DOHH2 (cell line): ENCODE results near the gene GRM2.

Experiments used
- H3F3A ChIP-seq: fragments of 200-600 bp; sonication (generic), shearing (Covaris generic); 2 replicates; pipeline ENCODE4 v1.6.0; 2016; ENCODE audit warnings: antibody characterized with exemption, mild to moderate bottlenecking; ENCODE audit not compliant: control insufficient read depth, insufficient read depth
- H3K27ac ChIP-seq: fragments of 200-600 bp; sonication (generic); 2 replicates; pipeline ENCODE4 v1.5.1; 2014; ENCODE audit warnings: low read depth, mild to moderate bottlenecking, low read length, moderate library complexity
- H3K27me3 ChIP-seq: fragments of 200-600 bp; sonication (generic); 2 replicates; pipeline ENCODE4 v1.6.1; 2014; ENCODE audit warnings: mild to moderate bottlenecking, low read length, mixed read lengths; ENCODE audit not compliant: control insufficient read depth
- H3K36me3 ChIP-seq: fragments of 200-600 bp; sonication (generic); 2 replicates; pipeline ENCODE4 v1.6.1; 2014; ENCODE audit warnings: mild to moderate bottlenecking, low read length, moderate library complexity, mixed read lengths; ENCODE audit not compliant: control insufficient read depth
- H3K4me1 ChIP-seq: fragments of 200-600 bp; sonication (generic); 2 replicates; pipeline ENCODE4 v1.6.1; 2014; ENCODE audit warnings: mild to moderate bottlenecking, low read length, mixed read lengths; ENCODE audit not compliant: control insufficient read depth
- H3K4me2 ChIP-seq: fragments of 200-600 bp; sonication (generic); 2 replicates; pipeline ENCODE4 v1.6.0; 2014; ENCODE audit warnings: mild to moderate bottlenecking, low read length, moderate library complexity
- H3K4me3 ChIP-seq: fragments of 200-600 bp; sonication (generic); 2 replicates; pipeline ENCODE4 v1.5.1; 2014; ENCODE audit warnings: mild to moderate bottlenecking, low read length, mixed read lengths
- H3K79me2 ChIP-seq: fragments of 200-600 bp; sonication (generic); 2 replicates; pipeline ENCODE4 v1.6.1; 2014; ENCODE audit warnings: mild to moderate bottlenecking, low read length, mixed read lengths; ENCODE audit not compliant: control insufficient read depth
- H3K9me2 ChIP-seq: fragments of 200-600 bp; sonication (generic); replicated peaks from 2 replicates; pipeline ENCODE4 v1.6.1; 2014; ENCODE audit warnings: mild to moderate bottlenecking, low read length, mixed read lengths; ENCODE audit not compliant: control insufficient read depth
- H3K9me3 ChIP-seq: fragments of 200-600 bp; sonication (generic); 2 replicates; pipeline ENCODE4 v1.6.1; 2014; ENCODE audit warnings: antibody characterized with exemption, low read length, mixed read lengths; ENCODE audit not compliant: control insufficient read depth, insufficient read depth
- H4K20me1 ChIP-seq: fragments of 200-600 bp; sonication (generic); 2 replicates; pipeline ENCODE4 v1.6.0; 2014; ENCODE audit warnings: low read depth, mild to moderate bottlenecking, antibody characterized with exemption, low read length, moderate library complexity; ENCODE audit not compliant: control insufficient read depth, insufficient read depth
- CTCF ChIP-seq: fragments of 200-600 bp; sonication (generic); IDR thresholded peaks from one replicate; pipeline ENCODE4 v1.5.1; 2014; ENCODE audit warnings: antibody characterized with exemption, mild to moderate bottlenecking, low read depth, low read length; ENCODE audit not compliant: poor library complexity, severe bottlenecking
- EZH2phosphoT487 ChIP-seq: fragments of 200-600 bp; sonication (generic); IDR thresholded peaks from 2 replicates; pipeline ENCODE4 v1.6.1; 2017; ENCODE audit warnings: borderline replicate concordance, mild to moderate bottlenecking, antibody characterized with exemption, low read length, moderate library complexity, mixed read lengths

GRM2 gene

GRCh38 chr3:51678641-51679040 lies 28.2 kb upstream of the GRM2 start:
- Histone ChIP-seq H3K9me3 (no peaks in the 10 kb centered on the region), H3K4me3 (no peak overlapping the region), H3K4me2 (no peak overlapping the region), H3K79me2 (peaks cover 71% of the 10 kb centered on the region), H3F3A (peaks cover 2% of the 10 kb centered on the region; the same call in 1 of the 2 replicates), H4K20me1 (peaks cover 23% of the 10 kb centered on the region), H3K4me1 (peaks cover 44% of the 10 kb centered on the region), H3K36me3 (peaks cover 96% of the 10 kb centered on the region), H3K27me3 (no peaks in the 10 kb centered on the region), H3K27ac (no peak overlapping the region), H3K9me2 (no peaks in the 10 kb centered on the region)
- TF ChIP-seq CTCF (no peak), EZH2phosphoT487 (no peak)

- Histone ChIP-seq H3K9me3 (no peaks in the 10 kb centered on the region), H3K79me2 (peaks cover 64% of the 10 kb centered on the region), H3F3A (peaks cover 2% of the 10 kb centered on the region; the same call in 1 of the 2 replicates), H4K20me1 (peaks cover 23% of the 10 kb centered on the region), H3K36me3 (peaks cover 96% of the 10 kb centered on the region), H3K27me3 (no peaks in the 10 kb centered on the region), H3K27ac (no peak overlapping the region), H3K4me1 (peaks cover 43% of the 10 kb centered on the region), H3K4me3 (no peak overlapping the region), H3K9me2 (no peaks in the 10 kb centered on the region), H3K4me2 (0 out of 2 replicates have a peak overlapping the region, but pooled peaks have one; percentile 9)
- TF ChIP-seq EZH2phosphoT487 (no peak), CTCF (no peak)
Observed at GRCh38 chr3:51679318-51679717, 27.6 kb upstream of the GRM2 start.

GRCh38 chr3:51679777-51680176 lies 27.1 kb upstream of the GRM2 start:
- Histone ChIP-seq H3K4me1 (peaks cover 43% of the 10 kb centered on the region), H3K4me2 (peak overlapping the region; percentile 9; the same call in 1 of the 2 replicates), H3K27ac (no peak overlapping the region), H4K20me1 (peaks cover 23% of the 10 kb centered on the region), H3K36me3 (peaks cover 96% of the 10 kb centered on the region), H3K4me3 (no peak overlapping the region), H3F3A (peaks cover 2% of the 10 kb centered on the region; the same call in 1 of the 2 replicates), H3K79me2 (peaks cover 59% of the 10 kb centered on the region), H3K9me2 (no peaks in the 10 kb centered on the region), H3K27me3 (no peaks in the 10 kb centered on the region), H3K9me3 (no peaks in the 10 kb centered on the region)
- TF ChIP-seq EZH2phosphoT487 (no peak), CTCF (no peak)
